ENCODE data around the gene S100A5. TPM values are rescaled to one million over a fixed set of nuclear protein-coding genes. Genes with fewer than 3 reads are reported as not detected.

Gene S100A5
- polyA plus RNA-seq, 2 of the 4 experiments (the other 2 are of a cell fraction), result 0.45 to 0.68 TPM

- FAIRE-seq (no peak), ATAC-seq (no peak), DNase-seq (ENCODE audit: low read depth in 1 of 2, low spot score in 1 of 2) (no peak)
- H3K4me2 ChIP-seq, result no peak overlapping the region
- peaks cover 9% of the 10 kb centered on the region for H3K4me1 ChIP-seq
- CTCF ChIA-PET, result interaction anchor here (1.0 to 18.2 kb wide), 6 partner anchors 16 to 215 kb away, joined by 3 to 471 read pairs (median 6); partner anchors contain the start of gene S100A13
- H3K9me3 ChIP-seq, result no peaks in the 10 kb centered on the region
- H3K4me3 ChIP-seq, result no peak overlapping the region
- POLR2A ChIA-PET, result interaction anchor here (1.4 to 2.3 kb wide), 2 partner anchors 40 to 106 kb away, joined by 3 to 4 read pairs; partner anchors contain the start of gene CHTOP
- 86% methylated on average over 5 of the region's 5 CpGs for WGBS (ENCODE audit: missing lambda C conversion rate)
- no peak overlapping the region for H3K27ac ChIP-seq
- no peak for TF ChIP-seq MYC (IDR thresholded peaks at IDR 0.05; ENCODE audit: borderline replicate concordance, low read length)
- no peak for TF ChIP-seq HMGXB4 (CRISPR knock-in tag; IDR thresholded peaks at IDR 0.05; ENCODE audit: borderline replicate concordance)
These were observed 13.1 kb downstream of the S100A5 start for GRCh38 chr1:153527683-153528040.

GRCh38 chr1:153527023-153527682 lies 13.6 kb downstream of the S100A5 start:
- ATAC-seq (0 out of 6 replicates have a peak, but pooled peaks of 1 of the 2 experiments have one; percentile 37), FAIRE-seq (no peak), DNase-seq (ENCODE audit: low read depth in 1 of 2, low spot score in 1 of 2) (no peak)
- Histone ChIP-seq H3K27ac (peak overlapping the region in 1 of 2 experiments; percentile 19; a peak in 1 of 6 replicates), H3K9me3 (no peaks in the 10 kb centered on the region), H3K4me1 (peaks cover 4% of the 10 kb centered on the region; the same call in 2 of the 3 replicates), H3K4me3 (no peak overlapping the region), H3K4me2 (no peak overlapping the region)
- TF ChIP-seq EHMT2 (IDR thresholded peaks at IDR 0.05; ENCODE audit: low read depth) (no peak), GATA3 (IDR thresholded peaks at IDR 0.05; ENCODE audit: borderline replicate concordance) (no peak), MAFK (IDR thresholded peaks at IDR 0.05; ENCODE audit: partially characterized antibody) (no peak), KDM5A (IDR thresholded peaks at IDR 0.05) (no peak), EHF (CRISPR knock-in tag; IDR thresholded peaks at IDR 0.05) (no peak), MYC (IDR thresholded peaks at IDR 0.05; ENCODE audit: borderline replicate concordance, low read length) (no peak), ELK1 (IDR thresholded peaks at IDR 0.05; ENCODE audit: low read depth, low read length) (no peak)
- POLR2A ChIA-PET, result interaction anchor here (2.3 kb wide), 1 partner anchor 41 kb away, joined by 4 read pairs; no protein-coding TSS in a partner anchor
- 89% methylated on average over 8 of the region's 8 CpGs for WGBS (ENCODE audit: missing lambda C conversion rate)
- CTCF ChIA-PET, result interaction anchor here (1.0 to 18.2 kb wide), 9 partner anchors 12 to 459 kb away, joined by 3 to 471 read pairs (median 4); partner anchors contain the start of genes RAB13 and S100A13

GRCh38 chr1:153526132-153526543 lies 14.6 kb downstream of the S100A5 start:
- peak; percentile 26 to 40; a peak in 3 of 6 replicates for ATAC-seq
- Histone ChIP-seq H3K9me3 (no peaks in the 10 kb centered on the region), H3K4me1 (no peaks in the 10 kb centered on the region), H3K27ac (peak overlapping the region in 1 of 2 experiments; percentile 34; a peak in 3 of 6 replicates), H3K4me3 (no peak overlapping the region), H3K4me2 (no peak overlapping the region)
- WGBS (ENCODE audit: missing lambda C conversion rate), result 77% methylated on average over 8 of the region's 8 CpGs
- no peak for TF ChIP-seq CBX8 (IDR thresholded peaks at IDR 0.05)
- TF ChIP-seq MYC (IDR thresholded peaks at IDR 0.05; ENCODE audit: borderline replicate concordance, low read length), result no peak
- TF ChIP-seq KDM1A (IDR thresholded peaks at IDR 0.05; ENCODE audit: low read depth), result no peak
- TF ChIP-seq HDAC2 (IDR thresholded peaks at IDR 0.05), result no peak
- TF ChIP-seq ZSCAN20 (CRISPR knock-in tag; IDR thresholded peaks at IDR 0.05), result no peak
- TF ChIP-seq CTCF (IDR thresholded peaks at IDR 0.05), result no peak
- TF ChIP-seq HES2 (IDR thresholded peaks at IDR 0.05), result no peak
- no peak for TF ChIP-seq BHLHE40 (IDR thresholded peaks at IDR 0.05; ENCODE audit: low read depth, low read length)
- no peak for TF ChIP-seq GATA3 (IDR thresholded peaks at IDR 0.05; ENCODE audit: borderline replicate concordance)
- TF ChIP-seq HMGXB4 (CRISPR knock-in tag; IDR thresholded peaks at IDR 0.05; ENCODE audit: borderline replicate concordance), result no peak
- no peak for TF ChIP-seq CEBPB (IDR thresholded peaks at IDR 0.05)
- TF ChIP-seq TP53 (CRISPR knock-in tag; IDR thresholded peaks at IDR 0.05), result no peak
- TF ChIP-seq HEYL (CRISPR knock-in tag; IDR thresholded peaks at IDR 0.05), result no peak
- no peak for TF ChIP-seq EHF (CRISPR knock-in tag; IDR thresholded peaks at IDR 0.05)
- TF ChIP-seq RNF2 (IDR thresholded peaks at IDR 0.05; ENCODE audit: borderline replicate concordance, low read depth), result no peak
- TF ChIP-seq FOSB (CRISPR knock-in tag; IDR thresholded peaks at IDR 0.05), result no peak
- TF ChIP-seq RFX5 (IDR thresholded peaks at IDR 0.05), result no peak
- TF ChIP-seq ESRRA (IDR thresholded peaks at IDR 0.05; ENCODE audit: borderline replicate concordance, low read length), result no peak
- CTCF ChIA-PET, result interaction anchor here (0.8 to 18.2 kb wide), 10 partner anchors 8 to 460 kb away, joined by 3 to 471 read pairs (median 8); partner anchors contain the start of genes RAB13, S100A13 and S100A6
- POLR2A ChIA-PET, result no interaction called here
- no peak for DNase-seq (ENCODE audit: low read depth in 1 of 2, low spot score in 1 of 2)
- FAIRE-seq, result no peak
